Mesendoderm (in vitro differentiated cells): Measurements from ENCODE around the gene RADIL.

Experiments used
- DNase-seq: peaks from one replicate; pipeline ENCODE4 v3.0.0; 2013
- H2AK5ac ChIP-seq: 2 replicates; pipeline ENCODE4 v1.6.1; 2013; ENCODE audit warnings: low read length, inconsistent platforms
- H2BK120ac ChIP-seq: 2 replicates; pipeline ENCODE4 v1.6.1; 2013; ENCODE audit warnings: low read depth, mild to moderate bottlenecking, low read length, moderate library complexity, mixed read lengths
- H2BK15ac ChIP-seq: replicated peaks from 2 replicates; pipeline ENCODE4 v1.6.1; 2013; ENCODE audit warnings: low read depth, mild to moderate bottlenecking, moderate library complexity
- H2BK5ac ChIP-seq: 2 replicates; pipeline ENCODE4 v1.6.1; 2013; ENCODE audit warnings: low read length, inconsistent platforms
- H3K18ac ChIP-seq: 2 replicates; pipeline ENCODE4 v1.6.1; 2013; ENCODE audit warnings: mild to moderate bottlenecking, low read length, mixed read lengths
- H3K23ac ChIP-seq: one replicate; pipeline ENCODE4 v1.6.1; 2013; ENCODE audit warnings: low read length
- H3K27ac ChIP-seq: 2 replicates; pipeline ENCODE4 v1.5.1; 2013; ENCODE audit warnings: low read depth, mild to moderate bottlenecking, inconsistent platforms, low read length, moderate library complexity
- H3K27me3 ChIP-seq: 2 replicates; pipeline ENCODE4 v1.6.1; 2013; ENCODE audit warnings: low read length, control low read depth, mild to moderate bottlenecking, inconsistent platforms; ENCODE audit not compliant: insufficient read depth, poor library complexity
- H3K36me3 ChIP-seq: 2 replicates; pipeline ENCODE4 v1.6.1; 2013; ENCODE audit warnings: low read length, inconsistent platforms; ENCODE audit not compliant: control insufficient read depth, insufficient read depth
- H3K4ac ChIP-seq: one replicate; pipeline ENCODE4 v1.6.1; 2013; ENCODE audit warnings: low read depth, mild to moderate bottlenecking, low read length, moderate library complexity
- H3K4me1 ChIP-seq: 2 replicates; pipeline ENCODE4 v1.6.1; 2013; ENCODE audit warnings: low read depth, low read length, inconsistent platforms; ENCODE audit not compliant: control insufficient read depth
- H3K4me2 ChIP-seq: 2 replicates; pipeline ENCODE4 v1.6.1; 2013; ENCODE audit warnings: low read length
- H3K4me3 ChIP-seq: 2 replicates; pipeline ENCODE4 v1.5.1; 2013; ENCODE audit warnings: mild to moderate bottlenecking, low read length
- H3K56ac ChIP-seq: one replicate; pipeline ENCODE4 v1.6.1; 2013; ENCODE audit warnings: low read length
- H3K79me1 ChIP-seq: 2 replicates; pipeline ENCODE4 v1.6.1; 2013; ENCODE audit warnings: low read length, inconsistent platforms
- H3K79me2 ChIP-seq: 2 replicates; pipeline ENCODE4 v1.6.1; 2013; ENCODE audit warnings: mild to moderate bottlenecking, low read length; ENCODE audit not compliant: control insufficient read depth, insufficient read depth
- H3K9ac ChIP-seq: 2 replicates; pipeline ENCODE4 v1.6.1; 2013; ENCODE audit warnings: low read length, inconsistent platforms
- H4K5ac ChIP-seq: one replicate; pipeline ENCODE4 v1.6.1; 2013; ENCODE audit warnings: low read length
- H4K8ac ChIP-seq: one replicate; pipeline ENCODE4 v1.6.1; 2013; ENCODE audit warnings: low read depth, mild to moderate bottlenecking, control low read depth, low read length, moderate library complexity
- WGBS: extraction: QIAGEN DNeasy Blood & Tissue Kit; methylation state at CpG from one replicate; pipeline ENCODE4 v1.1.7; 2013; ENCODE audit warnings: low lambda C conversion rate, missing lambda C conversion rate; ENCODE audit not compliant: insufficient coverage; ENCODE audit errors: extremely low coverage; 5-methylcytosine and 5-hydroxymethylcytosine counted together

RADIL gene

GRCh38 chr7:4808026-4808425, 75.5 kb downstream of the RADIL start:
- H3K4ac ChIP-seq: no peak overlapping the region
- no peak overlapping the region for H3K56ac ChIP-seq
- H3K79me1 ChIP-seq: no peaks in the 10 kb centered on the region
- H4K8ac ChIP-seq: no peak overlapping the region
- H3K23ac ChIP-seq: no peak overlapping the region
- H3K4me3 ChIP-seq: no peak overlapping the region
- no peaks in the 10 kb centered on the region for H3K27me3 ChIP-seq
- no CpG with 5 or more reads among the region's 5 CpGs for WGBS
- H3K36me3 ChIP-seq: no peaks in the 10 kb centered on the region
- H3K4me1 ChIP-seq: no peaks in the 10 kb centered on the region
- no peak for DNase-seq
- H2BK15ac ChIP-seq: no peak overlapping the region
- H2AK5ac ChIP-seq: no peak overlapping the region
- no peak overlapping the region for H3K27ac ChIP-seq
- H4K5ac ChIP-seq: no peak overlapping the region
- no peak overlapping the region for H3K9ac ChIP-seq
- no peak overlapping the region for H3K4me2 ChIP-seq
- H2BK5ac ChIP-seq: no peak overlapping the region
- no peak overlapping the region for H2BK120ac ChIP-seq
- H3K18ac ChIP-seq: no peak overlapping the region
- no peaks in the 10 kb centered on the region for H3K79me2 ChIP-seq

GRCh38 chr7:4807598-4808016, 75.9 kb downstream of the RADIL start:
- H4K8ac ChIP-seq: no peak overlapping the region
- no peak overlapping the region for H3K18ac ChIP-seq
- peak; percentile 27 for DNase-seq
- no peaks in the 10 kb centered on the region for H3K4me1 ChIP-seq
- no peaks in the 10 kb centered on the region for H3K27me3 ChIP-seq
- no peak overlapping the region for H4K5ac ChIP-seq
- H2BK5ac ChIP-seq: no peak overlapping the region
- no peak overlapping the region for H3K4me3 ChIP-seq
- no peak overlapping the region for H3K9ac ChIP-seq
- no peak overlapping the region for H3K4me2 ChIP-seq
- no peak overlapping the region for H2BK15ac ChIP-seq
- H3K4ac ChIP-seq: no peak overlapping the region
- no peaks in the 10 kb centered on the region for H3K79me2 ChIP-seq
- H3K23ac ChIP-seq: no peak overlapping the region
- no CpG with 5 or more reads among the region's 5 CpGs for WGBS
- no peak overlapping the region for H2AK5ac ChIP-seq
- no peaks in the 10 kb centered on the region for H3K36me3 ChIP-seq
- no peaks in the 10 kb centered on the region for H3K79me1 ChIP-seq
- H2BK120ac ChIP-seq: no peak overlapping the region
- no peak overlapping the region for H3K56ac ChIP-seq
- no peak overlapping the region for H3K27ac ChIP-seq

GRCh38 chr7:4806983-4807597, 76.4 kb downstream of the RADIL start:
- no peak overlapping the region for H3K23ac ChIP-seq
- no peaks in the 10 kb centered on the region for H3K4me1 ChIP-seq
- WGBS: no CpG with 5 or more reads among the region's 17 CpGs
- no peak overlapping the region for H2BK5ac ChIP-seq
- DNase-seq: no peak
- no peak overlapping the region for H4K8ac ChIP-seq
- no peak overlapping the region for H3K9ac ChIP-seq
- no peak overlapping the region for H2AK5ac ChIP-seq
- no peak overlapping the region for H2BK15ac ChIP-seq
- no peak overlapping the region for H3K18ac ChIP-seq
- no peaks in the 10 kb centered on the region for H3K36me3 ChIP-seq
- H3K4me3 ChIP-seq: no peak overlapping the region
- H3K4ac ChIP-seq: no peak overlapping the region
- H3K4me2 ChIP-seq: no peak overlapping the region
- H3K79me2 ChIP-seq: no peaks in the 10 kb centered on the region
- no peaks in the 10 kb centered on the region for H3K79me1 ChIP-seq
- H3K27ac ChIP-seq: no peak overlapping the region
- no peak overlapping the region for H3K56ac ChIP-seq
- H2BK120ac ChIP-seq: no peak overlapping the region
- no peak overlapping the region for H4K5ac ChIP-seq
- no peaks in the 10 kb centered on the region for H3K27me3 ChIP-seq

- Histone ChIP-seq H3K79me2 (no peaks in the 10 kb centered on the region), H4K5ac (no peak overlapping the region), H3K4me2 (no peak overlapping the region), H3K79me1 (no peaks in the 10 kb centered on the region), H3K36me3 (no peaks in the 10 kb centered on the region), H2BK15ac (no peak overlapping the region), H3K27me3 (no peaks in the 10 kb centered on the region), H2AK5ac (no peak overlapping the region), H3K4ac (no peak overlapping the region), H3K4me3 (no peak overlapping the region), H3K27ac (no peak overlapping the region), H4K8ac (no peak overlapping the region), H3K56ac (no peak overlapping the region), H3K9ac (no peak overlapping the region), H3K4me1 (no peaks in the 10 kb centered on the region), H2BK5ac (no peak overlapping the region), H2BK120ac (no peak overlapping the region), H3K23ac (no peak overlapping the region), H3K18ac (no peak overlapping the region)
- no CpG with 5 or more reads among the region's 8 CpGs for WGBS
- DNase-seq: no peak
These were observed 77.6 kb downstream of the RADIL start for GRCh38 chr7:4805984-4806300.

GRCh38 chr7:4805110-4805983, 78.2 kb downstream of the RADIL start:
- no peak overlapping the region for H3K9ac ChIP-seq
- H3K79me2 ChIP-seq: no peaks in the 10 kb centered on the region
- no peak overlapping the region for H3K4ac ChIP-seq
- H2BK120ac ChIP-seq: no peak overlapping the region
- no CpG with 5 or more reads among the region's 29 CpGs for WGBS
- no peak overlapping the region for H3K4me3 ChIP-seq
- no peak overlapping the region for H2AK5ac ChIP-seq
- H2BK5ac ChIP-seq: no peak overlapping the region
- no peak overlapping the region for H3K18ac ChIP-seq
- no peaks in the 10 kb centered on the region for H3K36me3 ChIP-seq
- H4K8ac ChIP-seq: no peak overlapping the region
- no peak overlapping the region for H2BK15ac ChIP-seq
- no peak overlapping the region for H4K5ac ChIP-seq
- H3K23ac ChIP-seq: no peak overlapping the region
- no peak overlapping the region for H3K27ac ChIP-seq
- H3K56ac ChIP-seq: no peak overlapping the region
- H3K4me1 ChIP-seq: no peaks in the 10 kb centered on the region
- H3K79me1 ChIP-seq: no peaks in the 10 kb centered on the region
- H3K4me2 ChIP-seq: no peak overlapping the region
- no peak for DNase-seq
- H3K27me3 ChIP-seq: no peaks in the 10 kb centered on the region
